Muscle layer of duodenum (tissue), 2 donors: ENCODE data around the gene LCP1.

Source experiments
- H3K27ac ChIP-seq: one replicate; pipeline ENCODE4 v1.7.0; 2013; ENCODE audit warnings: mild to moderate bottlenecking, low read length
- H3K27me3 ChIP-seq: one replicate; pipeline ENCODE4 v1.7.0; 2013; ENCODE audit warnings: low read depth, mild to moderate bottlenecking, control low read depth, low read length
- H3K36me3 ChIP-seq, 2 donors: one replicate each; pipeline ENCODE4 v1.7.0; 2013; ENCODE audit warnings: low read length in 2 of 2, control low read depth in 1 of 2, mild to moderate bottlenecking in 1 of 2; ENCODE audit not compliant: insufficient read depth in 2 of 2, control insufficient read depth in 1 of 2
- H3K4me1 ChIP-seq, 2 donors: one replicate each; pipeline ENCODE4 v1.7.0; 2013; ENCODE audit warnings: low read length in 2 of 2, mild to moderate bottlenecking in 2 of 2, control low read depth in 1 of 2, moderate library complexity in 1 of 2; ENCODE audit not compliant: insufficient read depth in 2 of 2, control insufficient read depth in 1 of 2
- H3K4me3 ChIP-seq, 2 donors: one replicate each; pipeline ENCODE4 v1.7.0; 2013; ENCODE audit warnings: low read length in 2 of 2, low read depth in 1 of 2, mild to moderate bottlenecking in 1 of 2
- H3K9me3 ChIP-seq, 2 donors: one replicate each; pipeline ENCODE4 v1.7.0; 2013; ENCODE audit warnings: low read length in 2 of 2, control low read depth in 1 of 2, mild to moderate bottlenecking in 1 of 2; ENCODE audit not compliant: control insufficient read depth in 1 of 2
- donor health status: healthy.

The LCP1 gene

DNA sequence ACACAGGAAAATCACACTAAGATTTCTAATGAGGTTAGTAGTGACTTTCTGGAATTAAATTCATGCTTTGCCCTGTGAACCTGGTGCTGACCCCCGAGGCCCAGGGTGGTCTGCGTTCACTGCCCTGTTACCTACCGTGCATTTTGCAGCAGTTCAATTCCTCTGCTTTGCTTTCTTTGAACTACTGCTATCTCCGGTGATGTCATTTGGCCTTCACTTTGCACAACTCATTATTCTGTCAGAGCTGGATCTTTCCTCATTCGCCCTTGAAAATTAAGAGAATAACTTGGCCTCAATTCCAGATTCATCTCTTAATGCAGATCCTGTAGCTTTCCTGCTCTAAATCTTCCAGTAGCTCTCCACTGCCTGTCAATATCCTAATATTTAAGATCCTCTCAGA lies 21.0 kb upstream of the LCP1 start:
- no peaks in the 10 kb centered on the region for H3K4me1 ChIP-seq
- H3K27me3 ChIP-seq, result no peaks in the 10 kb centered on the region
- no peak overlapping the region for H3K4me3 ChIP-seq
- no peaks in the 10 kb centered on the region for H3K36me3 ChIP-seq
- H3K27ac ChIP-seq, result no peak overlapping the region
- H3K9me3 ChIP-seq, result no peaks in the 10 kb centered on the region

DNA sequence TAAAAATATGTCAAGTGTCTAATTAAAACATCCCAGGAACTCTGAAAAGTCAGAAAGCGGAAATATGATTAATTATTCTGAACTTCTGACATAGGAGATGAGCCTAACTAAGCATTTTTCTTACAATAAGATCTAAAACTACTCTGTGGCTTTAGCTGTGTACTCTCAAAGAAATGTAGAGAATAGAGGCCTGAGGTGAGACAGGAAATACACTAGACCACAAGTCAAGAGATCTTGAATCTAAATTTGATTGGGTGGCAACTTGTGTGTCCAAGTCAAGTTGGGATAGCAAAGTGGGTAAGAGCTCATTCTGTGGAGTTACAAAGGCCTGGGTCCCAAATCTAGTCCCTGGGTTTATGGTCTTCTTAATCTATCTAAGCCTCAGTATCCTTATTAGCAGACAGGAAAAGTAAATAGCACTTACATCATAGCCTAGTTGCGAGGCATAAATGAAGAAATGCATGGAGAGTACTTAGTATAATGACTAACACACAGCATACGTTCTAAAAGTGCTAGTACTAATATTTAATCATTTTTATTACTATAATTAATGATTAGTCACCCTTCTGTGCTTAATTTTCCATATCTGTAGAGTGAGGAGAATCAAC lies 20.3 kb upstream of the LCP1 start:
- Histone ChIP-seq H3K9me3 (no peaks in the 10 kb centered on the region), H3K4me1 (no peaks in the 10 kb centered on the region), H3K4me3 (no peak overlapping the region), H3K27me3 (no peaks in the 10 kb centered on the region), H3K36me3 (no peaks in the 10 kb centered on the region), H3K27ac (no peak overlapping the region)

DNA sequence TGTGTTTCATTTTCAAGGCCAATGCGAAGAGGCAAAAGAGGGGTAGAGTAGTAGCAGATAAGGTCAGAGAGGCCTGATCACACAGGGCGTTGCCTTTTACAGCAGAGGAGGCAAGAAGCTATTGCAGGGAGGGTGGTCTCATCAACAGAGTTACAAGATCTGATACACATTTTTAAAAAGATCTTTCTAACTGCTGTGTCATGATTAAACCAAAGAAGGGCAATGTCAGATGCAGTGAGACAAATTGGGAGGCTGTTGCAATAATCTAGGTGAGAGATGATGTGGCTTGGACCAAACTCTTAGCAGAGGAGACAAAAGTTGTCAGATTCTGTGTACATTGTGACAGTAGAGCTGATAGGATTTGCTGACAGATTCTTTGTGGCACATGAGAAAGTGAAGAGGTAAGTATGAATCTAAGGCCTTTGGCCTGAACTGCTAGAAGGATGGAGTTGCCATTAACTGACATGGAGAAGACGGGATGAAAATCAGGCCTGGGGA lies 16.8 kb upstream of the LCP1 start:
- Histone ChIP-seq H3K27ac (no peak overlapping the region), H3K4me3 (no peak overlapping the region), H3K36me3 (no peaks in the 10 kb centered on the region), H3K27me3 (no peaks in the 10 kb centered on the region), H3K4me1 (no peaks in the 10 kb centered on the region), H3K9me3 (no peaks in the 10 kb centered on the region)

GRCh38 chr13:46197299-46198048 lies 15.5 kb upstream of the LCP1 start:
- H3K4me3 ChIP-seq, result no peak overlapping the region
- no peaks in the 10 kb centered on the region for H3K9me3 ChIP-seq
- H3K27me3 ChIP-seq, result no peaks in the 10 kb centered on the region
- H3K27ac ChIP-seq, result no peak overlapping the region
- H3K36me3 ChIP-seq, result no peaks in the 10 kb centered on the region
- H3K4me1 ChIP-seq, result no peaks in the 10 kb centered on the region

DNA sequence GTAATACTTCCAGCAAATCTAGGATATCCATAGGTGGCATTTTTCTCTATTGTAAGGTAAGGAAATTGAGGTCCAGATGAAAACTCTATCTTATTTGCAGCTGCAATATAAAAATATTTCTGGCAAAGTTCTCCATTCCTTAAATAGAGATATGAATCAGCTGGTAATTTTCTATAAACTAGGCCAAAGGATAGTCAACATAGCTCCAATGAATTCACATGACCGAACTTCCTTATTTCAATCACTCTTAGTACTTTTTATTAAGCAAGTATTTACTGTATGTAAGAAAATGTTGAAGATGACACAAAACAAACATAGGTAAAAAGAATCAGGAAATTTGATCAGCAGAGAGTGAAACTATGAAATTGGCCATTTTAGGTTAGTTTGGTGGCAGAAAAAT lies 13.0 kb upstream of the LCP1 start:
- no peaks in the 10 kb centered on the region for H3K36me3 ChIP-seq
- no peaks in the 10 kb centered on the region for H3K27me3 ChIP-seq
- no peak overlapping the region for H3K4me3 ChIP-seq
- H3K4me1 ChIP-seq, result no peaks in the 10 kb centered on the region
- H3K27ac ChIP-seq, result no peak overlapping the region
- H3K9me3 ChIP-seq, result no peaks in the 10 kb centered on the region

- H3K36me3 ChIP-seq, result no peaks in the 10 kb centered on the region
- H3K4me1 ChIP-seq, result no peaks in the 10 kb centered on the region
- no peaks in the 10 kb centered on the region for H3K9me3 ChIP-seq
- H3K27me3 ChIP-seq, result no peaks in the 10 kb centered on the region
- no peak overlapping the region for H3K27ac ChIP-seq
- H3K4me3 ChIP-seq, result no peak overlapping the region
Measured at GRCh38 chr13:46192412-46192811, 10.4 kb upstream of the LCP1 start.

- H3K27ac ChIP-seq, result no peak overlapping the region
- no peaks in the 10 kb centered on the region for H3K9me3 ChIP-seq
- H3K27me3 ChIP-seq, result no peaks in the 10 kb centered on the region
- no peaks in the 10 kb centered on the region for H3K36me3 ChIP-seq
- H3K4me3 ChIP-seq, result no peak overlapping the region
- H3K4me1 ChIP-seq, result no peaks in the 10 kb centered on the region
Measured at GRCh38 chr13:46185634-46186033, 3.7 kb upstream of the LCP1 start.

DNA sequence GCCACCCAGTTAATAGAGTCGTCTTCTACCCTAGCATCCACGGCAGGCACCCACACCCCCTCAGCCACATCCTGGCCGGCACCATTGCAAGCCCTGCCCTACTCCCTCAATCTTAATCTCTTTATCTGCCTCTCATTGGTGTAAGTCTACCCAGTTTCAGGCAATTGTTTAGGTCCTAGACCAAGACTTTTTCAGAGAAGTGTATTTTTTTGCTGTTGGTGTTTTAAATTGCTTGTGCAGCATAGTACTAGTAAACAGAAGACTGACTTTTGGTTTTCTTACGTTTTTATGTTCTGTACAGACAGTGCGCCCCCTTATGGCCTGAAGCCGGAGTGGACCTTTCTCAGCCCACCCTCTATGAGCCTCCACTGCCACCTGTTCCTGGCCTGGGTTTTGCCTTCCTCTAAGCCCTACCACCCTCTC lies 2.3 kb upstream of the LCP1 start:
- Histone ChIP-seq H3K36me3 (no peaks in the 10 kb centered on the region), H3K27ac (no peak overlapping the region), H3K4me3 (no peak overlapping the region), H3K9me3 (no peaks in the 10 kb centered on the region), H3K4me1 (no peaks in the 10 kb centered on the region), H3K27me3 (no peaks in the 10 kb centered on the region)

DNA sequence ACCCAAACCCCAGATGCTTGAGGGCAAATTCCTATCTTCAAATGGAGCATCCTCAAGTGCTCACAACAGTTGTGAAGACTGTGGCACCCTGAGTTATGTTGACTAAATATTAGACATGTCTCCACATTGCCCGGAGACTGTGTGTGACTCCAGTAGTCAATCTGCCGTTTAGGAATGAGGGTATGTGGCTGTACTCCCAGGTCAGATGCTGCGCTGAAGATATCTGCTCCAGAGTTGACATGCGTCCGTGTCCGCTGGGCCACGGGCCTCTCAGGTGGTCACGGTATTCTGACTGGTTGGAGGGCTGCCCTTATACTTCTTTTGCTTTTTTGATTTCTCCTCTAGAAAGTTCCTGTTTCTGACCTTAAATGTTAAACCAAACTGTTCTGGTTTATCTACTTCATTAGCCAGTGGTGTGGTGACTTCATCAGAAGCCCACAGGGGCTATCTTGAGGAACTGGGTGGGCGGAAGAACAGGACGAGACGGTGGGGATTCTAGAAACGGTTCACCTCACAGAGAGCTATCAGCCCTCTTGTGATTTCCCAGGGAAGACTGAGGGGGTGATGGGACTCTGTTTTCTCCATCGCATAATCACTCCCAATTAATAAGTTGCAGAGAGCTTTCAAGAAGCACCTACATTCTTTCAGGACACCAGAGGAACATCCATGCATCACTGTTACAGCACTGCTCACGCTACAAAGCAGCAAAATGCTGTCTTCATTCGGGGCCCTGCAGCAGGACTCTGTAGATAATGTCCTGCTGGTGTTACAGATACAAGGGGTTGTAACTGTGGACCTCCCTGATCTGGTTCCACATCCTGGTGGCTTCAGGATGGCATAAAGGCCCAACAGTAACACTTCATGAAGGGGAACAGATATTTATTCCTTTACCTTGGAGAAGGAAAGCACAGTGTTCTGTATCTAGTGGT lies 1.3 kb upstream of the LCP1 start:
- no peak overlapping the region for H3K27ac ChIP-seq

GRCh38 chr13:46182491-46182877 lies 507 bp upstream of the LCP1 start:
- H3K4me1 ChIP-seq, result no peaks in the 10 kb centered on the region
- H3K9me3 ChIP-seq, result no peaks in the 10 kb centered on the region
- no peaks in the 10 kb centered on the region for H3K36me3 ChIP-seq
- peak overlapping the region; percentile 19 for H3K27ac ChIP-seq
- H3K27me3 ChIP-seq, result no peaks in the 10 kb centered on the region
- no peak overlapping the region for H3K4me3 ChIP-seq

More for the DNA sequence above, 1.3 kb upstream of the LCP1 start:
- Histone ChIP-seq H3K4me3 (no peak overlapping the region), H3K27me3 (no peaks in the 10 kb centered on the region), H3K9me3 (no peaks in the 10 kb centered on the region), H3K4me1 (no peaks in the 10 kb centered on the region), H3K36me3 (no peaks in the 10 kb centered on the region)

GRCh38 chr13:46181377-46181839 lies 569 bp downstream of the LCP1 start:
- Histone ChIP-seq H3K9me3 (no peaks in the 10 kb centered on the region), H3K4me1 (no peaks in the 10 kb centered on the region), H3K4me3 (peak overlapping the region; percentile 48 to 51), H3K27ac (peak overlapping the region; percentile 58), H3K27me3 (no peaks in the 10 kb centered on the region), H3K36me3 (no peaks in the 10 kb centered on the region)
